Inferior parietal cortex (tissue), 1 donor: ENCODE data around the gene BCAR1.
"Not testable (repeated sequence)": the region's sequence is repeated elsewhere in the genome, so short reads cannot be mapped to it uniquely, and the experiment has no call there.

Experiments
- DNase-seq: peaks from one replicate; pipeline ENCODE4 v3.0.0-alpha.2; 2016; ENCODE audit errors: extremely low spot score

BCAR1 gene, protein sequence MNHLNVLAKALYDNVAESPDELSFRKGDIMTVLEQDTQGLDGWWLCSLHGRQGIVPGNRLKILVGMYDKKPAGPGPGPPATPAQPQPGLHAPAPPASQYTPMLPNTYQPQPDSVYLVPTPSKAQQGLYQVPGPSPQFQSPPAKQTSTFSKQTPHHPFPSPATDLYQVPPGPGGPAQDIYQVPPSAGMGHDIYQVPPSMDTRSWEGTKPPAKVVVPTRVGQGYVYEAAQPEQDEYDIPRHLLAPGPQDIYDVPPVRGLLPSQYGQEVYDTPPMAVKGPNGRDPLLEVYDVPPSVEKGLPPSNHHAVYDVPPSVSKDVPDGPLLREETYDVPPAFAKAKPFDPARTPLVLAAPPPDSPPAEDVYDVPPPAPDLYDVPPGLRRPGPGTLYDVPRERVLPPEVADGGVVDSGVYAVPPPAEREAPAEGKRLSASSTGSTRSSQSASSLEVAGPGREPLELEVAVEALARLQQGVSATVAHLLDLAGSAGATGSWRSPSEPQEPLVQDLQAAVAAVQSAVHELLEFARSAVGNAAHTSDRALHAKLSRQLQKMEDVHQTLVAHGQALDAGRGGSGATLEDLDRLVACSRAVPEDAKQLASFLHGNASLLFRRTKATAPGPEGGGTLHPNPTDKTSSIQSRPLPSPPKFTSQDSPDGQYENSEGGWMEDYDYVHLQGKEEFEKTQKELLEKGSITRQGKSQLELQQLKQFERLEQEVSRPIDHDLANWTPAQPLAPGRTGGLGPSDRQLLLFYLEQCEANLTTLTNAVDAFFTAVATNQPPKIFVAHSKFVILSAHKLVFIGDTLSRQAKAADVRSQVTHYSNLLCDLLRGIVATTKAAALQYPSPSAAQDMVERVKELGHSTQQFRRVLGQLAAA

GRCh38 chr16:75251280-75252048 is at the start of gene BCAR1:
BCAR1 (minus strand) TSS chr16:75251624; CDS start chr16:75251482, 142 bp downstream.
- no peak for DNase-seq

DNA sequence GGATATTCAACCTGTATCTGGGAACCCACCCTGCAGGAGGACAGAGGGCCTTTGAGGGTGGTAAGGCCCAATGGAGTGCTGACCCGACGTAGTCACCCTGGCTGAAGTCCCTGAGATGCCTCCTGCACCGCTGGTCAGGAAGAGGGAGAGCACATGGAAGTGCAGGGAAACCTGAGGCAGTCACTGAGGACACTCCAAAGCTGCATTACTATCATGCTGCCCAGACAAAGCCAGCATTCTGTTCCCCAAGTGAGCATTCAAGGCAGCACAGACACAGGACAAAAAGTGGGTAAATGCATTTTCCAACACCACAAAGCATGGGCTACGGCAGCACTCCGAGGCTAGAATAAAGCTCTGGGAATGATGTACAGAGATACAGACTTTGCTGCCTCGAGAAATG is 46.8 kb upstream of the BCAR1 start:
- DNase-seq = no peak

GRCh38 chr16:75296606-75297005 is 45.2 kb upstream of the BCAR1 start:
- DNase-seq = peak; percentile 52

DNA sequence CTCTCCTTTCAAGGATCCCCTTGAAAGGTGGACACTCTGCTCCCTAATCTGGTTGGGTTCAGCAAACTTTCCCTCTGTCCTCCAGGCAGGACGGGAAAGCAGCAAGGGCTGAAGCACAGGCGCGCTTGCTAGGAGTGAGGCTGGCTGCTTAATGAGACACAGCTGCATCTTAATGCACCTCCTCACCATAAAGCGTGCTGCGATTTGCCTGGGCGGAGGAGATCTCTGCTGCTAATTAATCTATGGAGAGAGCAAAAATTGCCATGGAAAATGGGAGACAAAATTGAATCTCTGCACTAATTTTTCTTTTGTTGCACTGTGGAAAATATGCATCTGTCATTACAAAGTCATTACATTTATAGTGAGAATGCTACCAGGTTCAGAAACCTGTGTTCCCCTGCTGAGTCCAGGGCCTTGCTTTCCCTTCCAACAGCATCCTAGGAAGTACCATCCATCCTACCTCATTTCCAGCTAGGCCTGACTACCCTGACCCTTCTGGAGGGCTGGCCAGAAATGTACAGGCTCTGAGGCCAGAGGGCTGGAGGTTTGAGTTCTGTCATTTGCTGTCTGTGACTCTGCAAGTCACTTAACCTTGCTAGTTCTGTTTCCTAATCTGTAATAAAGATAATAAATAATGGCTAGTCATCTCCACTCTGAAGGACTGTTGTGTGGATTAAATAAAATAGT is 43.5 kb upstream of the BCAR1 start:
- no peak for DNase-seq

DNA sequence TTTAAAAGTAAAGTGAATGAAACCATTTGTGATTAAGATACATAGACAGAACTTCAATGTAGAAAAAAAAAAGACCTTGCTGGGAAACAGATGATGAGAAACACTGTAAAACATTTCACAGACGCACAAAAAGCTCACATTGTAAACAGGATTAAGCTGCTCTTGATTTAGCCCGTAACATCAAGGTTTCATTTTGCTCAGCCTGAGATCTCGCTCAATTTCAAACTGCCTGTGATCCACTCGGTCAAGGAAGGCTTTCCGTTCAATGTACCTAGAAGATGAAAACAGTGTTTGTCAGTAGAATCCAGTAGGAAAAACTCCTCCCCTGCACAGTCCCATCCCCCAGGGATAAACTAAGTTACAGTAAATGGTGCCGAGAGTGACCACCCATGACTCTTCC is 42.3 kb upstream of the BCAR1 start:
- DNase-seq = no peak

DNA sequence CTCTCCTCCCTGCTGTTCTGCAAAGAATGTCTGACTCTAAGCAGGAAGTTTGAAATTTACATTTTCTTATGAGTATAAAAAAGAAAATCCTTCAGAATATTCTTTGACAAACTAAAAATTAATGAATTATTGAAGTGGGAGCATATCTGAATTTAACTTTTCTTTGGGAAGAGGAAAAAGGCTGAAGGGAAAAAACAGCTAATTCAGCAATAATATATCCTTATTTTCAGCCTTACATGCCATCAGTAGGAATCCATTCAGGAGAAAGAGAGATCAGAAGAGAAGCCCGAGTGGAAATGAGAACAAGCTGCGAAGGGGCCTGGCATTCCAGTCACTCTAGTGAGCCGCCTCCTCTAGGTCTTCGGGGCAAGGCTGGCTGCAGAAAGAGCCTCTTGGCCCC is 41.7 kb upstream of the BCAR1 start:
- no peak for DNase-seq

DNA sequence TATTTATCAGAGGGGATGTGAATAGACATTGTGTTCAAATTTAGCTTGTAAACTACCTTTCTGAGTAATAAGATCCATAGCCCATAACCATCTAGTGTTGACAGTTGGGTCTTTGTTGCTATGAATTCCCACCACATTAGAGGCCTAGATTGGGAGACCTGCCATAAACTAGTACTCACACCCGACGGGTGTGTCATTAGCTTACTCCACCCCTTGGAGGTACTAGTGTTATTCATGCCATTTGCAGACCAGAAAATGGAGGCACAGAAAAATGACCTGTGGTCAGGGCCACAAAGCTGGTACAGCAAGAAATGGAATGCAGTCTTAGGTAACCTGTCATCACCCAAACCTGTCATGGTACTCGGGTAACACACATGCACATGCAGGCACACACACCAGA is 41.3 kb upstream of the BCAR1 start:
- DNase-seq = no peak

GRCh38 chr16:75289189-75289588 is 37.8 kb upstream of the BCAR1 start:
- no peak for DNase-seq

DNA sequence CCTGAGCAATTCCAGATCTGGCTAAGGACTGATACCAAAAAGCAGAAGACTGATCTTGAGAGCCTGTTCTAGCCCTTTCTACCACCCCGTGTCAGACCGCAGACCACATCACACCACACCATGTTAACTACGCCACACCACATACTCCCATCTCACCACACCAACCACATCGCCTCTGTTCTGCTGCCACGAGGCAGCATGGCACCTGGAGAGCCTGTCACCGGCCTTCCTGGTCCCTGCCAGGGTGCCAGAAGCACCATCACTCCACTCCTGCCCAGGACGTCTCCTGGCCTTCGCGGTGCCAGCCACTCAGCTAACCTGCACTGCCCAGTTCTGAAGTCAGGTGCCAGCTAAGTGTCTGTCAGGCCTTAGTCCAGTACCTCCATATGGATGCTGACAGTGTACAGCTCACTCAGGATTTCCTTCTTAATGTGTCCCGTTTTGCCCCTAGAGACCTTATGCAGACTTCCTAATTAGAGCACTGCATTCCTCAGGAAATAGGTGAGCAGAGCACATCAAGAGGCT is 37.2 kb upstream of the BCAR1 start:
- no peak for DNase-seq

DNA sequence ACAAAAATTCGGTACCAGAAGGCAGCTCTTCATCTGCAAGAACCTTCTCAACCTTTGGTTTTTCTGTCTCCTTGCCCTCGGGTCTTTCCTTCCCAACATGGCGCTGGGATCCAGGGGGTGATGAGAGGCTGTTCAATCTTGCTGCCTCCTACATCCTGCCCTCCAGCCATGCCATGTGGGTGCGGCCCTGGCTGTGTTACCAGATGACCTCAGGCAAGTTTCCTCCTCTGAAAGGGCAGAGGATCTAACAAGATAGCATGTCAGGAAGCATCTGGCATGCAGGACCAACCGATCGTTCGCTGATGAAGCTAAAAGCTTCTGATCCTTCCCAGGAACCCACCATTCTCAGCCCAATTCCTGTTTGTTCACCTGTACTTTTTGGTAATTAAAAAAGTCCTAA is 36.8 kb upstream of the BCAR1 start:
- no peak for DNase-seq

- DNase-seq = no peak
Observed at GRCh38 chr16:75287708-75288107, 36.3 kb upstream of the BCAR1 start.

DNA sequence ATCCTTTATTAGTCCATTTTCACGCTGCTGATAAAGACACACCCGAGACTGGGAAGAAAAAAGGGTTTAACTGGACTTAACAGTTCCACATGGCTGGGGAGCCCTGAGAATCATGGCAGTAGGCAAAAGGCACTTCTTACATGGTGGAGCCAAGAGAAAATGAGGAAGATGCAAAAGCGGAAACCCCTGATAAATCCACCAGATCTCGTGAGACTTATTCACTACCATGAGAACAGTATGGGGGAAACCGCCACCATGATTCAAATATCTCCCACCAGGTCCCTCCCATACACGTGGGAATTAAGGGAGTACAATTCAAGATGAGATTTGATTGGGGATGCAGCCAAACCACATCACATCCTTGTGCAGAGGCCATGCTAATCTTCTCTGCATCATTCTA is 35.0 kb upstream of the BCAR1 start:
- no peak for DNase-seq

GRCh38 chr16:75282466-75283281 is 31.2 kb upstream of the BCAR1 start:
- peak; percentile 40 for DNase-seq

DNA sequence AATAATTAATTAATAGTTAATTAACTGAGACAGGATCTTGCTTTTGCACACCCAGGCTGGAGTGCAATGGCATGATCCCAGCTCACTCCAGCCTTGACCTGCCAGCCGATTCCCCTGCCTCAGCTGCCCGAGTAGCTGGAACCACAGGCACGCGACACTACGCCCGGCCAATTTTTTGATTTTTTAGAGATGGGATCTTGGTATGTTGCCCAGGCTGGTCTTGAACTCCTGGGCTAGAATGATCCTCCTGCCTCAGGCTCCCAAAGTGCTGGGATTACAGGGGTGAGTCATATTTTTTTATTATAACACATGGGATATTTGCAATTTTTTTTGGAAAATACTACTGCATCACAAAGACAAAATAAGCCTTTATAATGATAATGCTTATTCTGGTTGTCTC is 30.4 kb upstream of the BCAR1 start:
- DNase-seq = no peak

GRCh38 chr16:75281009-75281408 is 29.6 kb upstream of the BCAR1 start:
- not testable (repeated sequence) for DNase-seq

- DNase-seq = no peak
Observed at GRCh38 chr16:75280331-75280804, 28.9 kb upstream of the BCAR1 start.

- DNase-seq = no peak
Observed at GRCh38 chr16:75279305-75279704, 27.9 kb upstream of the BCAR1 start.

GRCh38 chr16:75273054-75273925 is 21.9 kb upstream of the BCAR1 start:
- no peak for DNase-seq

GRCh38 chr16:75272629-75273028 is 21.2 kb upstream of the BCAR1 start:
- not testable (repeated sequence) for DNase-seq
